ENCODE measurements around the gene MSI2.
A peak's percentile ranks its signal among the peaks of the same experiment; 100 is the strongest.

The MSI2 gene

GRCh38 chr17:57638284-57638683 is 382.0 kb downstream of the MSI2 start:
- no peak for DNase-seq (ENCODE audit: low read depth)

- no peak for DNase-seq (ENCODE audit: low read depth)
Observed at GRCh38 chr17:57639381-57639780, 383.1 kb downstream of the MSI2 start.

GRCh38 chr17:57640079-57640478 is 383.8 kb downstream of the MSI2 start:
- DNase-seq (ENCODE audit: low read depth): no peak

GRCh38 chr17:57641761-57642160 is 385.4 kb downstream of the MSI2 start:
- DNase-seq (ENCODE audit: low read depth): no peak

GRCh38 chr17:57643062-57643461 is 386.7 kb downstream of the MSI2 start:
- DNase-seq (ENCODE audit: low read depth): no peak

GRCh38 chr17:57644326-57644725 is 388.0 kb downstream of the MSI2 start:
- no peak for DNase-seq (ENCODE audit: low read depth)

- DNase-seq (ENCODE audit: low read depth): no peak
Observed at GRCh38 chr17:57645950-57646665, 389.8 kb downstream of the MSI2 start.

GRCh38 chr17:57648720-57649119 is 392.4 kb downstream of the MSI2 start:
- DNase-seq (ENCODE audit: low read depth): no peak

GRCh38 chr17:57649191-57649590 is 392.9 kb downstream of the MSI2 start:
- no peak for DNase-seq (ENCODE audit: low read depth)

GRCh38 chr17:57649731-57650484 is 393.6 kb downstream of the MSI2 start:
- DNase-seq (ENCODE audit: low read depth): no peak

- DNase-seq (ENCODE audit: low read depth): no peak
Observed at GRCh38 chr17:57650548-57650947, 394.2 kb downstream of the MSI2 start.

- no peak for DNase-seq (ENCODE audit: low read depth)
Observed at GRCh38 chr17:57651451-57651850, 395.1 kb downstream of the MSI2 start.

GRCh38 chr17:57651996-57652395 is 395.7 kb downstream of the MSI2 start:
- DNase-seq (ENCODE audit: low read depth): no peak

- DNase-seq (ENCODE audit: low read depth): no peak
Observed at GRCh38 chr17:57652811-57653210, 396.5 kb downstream of the MSI2 start.

- no peak for DNase-seq (ENCODE audit: low read depth)
Observed at GRCh38 chr17:57653279-57653678, 397.0 kb downstream of the MSI2 start.

- DNase-seq (ENCODE audit: low read depth): no peak
Observed at GRCh38 chr17:57654040-57654775, 397.9 kb downstream of the MSI2 start.

- DNase-seq (ENCODE audit: low read depth): no peak
Observed at GRCh38 chr17:57655553-57655952, 399.2 kb downstream of the MSI2 start.

- DNase-seq (ENCODE audit: low read depth): no peak
Observed at GRCh38 chr17:57657211-57657610, 400.9 kb downstream of the MSI2 start.

GRCh38 chr17:57662041-57662440 is 405.7 kb downstream of the MSI2 start:
- no peak for DNase-seq (ENCODE audit: low read depth)

- DNase-seq (ENCODE audit: low read depth): peak; percentile 88
Observed at GRCh38 chr17:57662644-57663308, 406.5 kb downstream of the MSI2 start.

GRCh38 chr17:57663326-57664070 is 407.2 kb downstream of the MSI2 start:
- DNase-seq (ENCODE audit: low read depth): no peak

GRCh38 chr17:57665128-57665527 is 408.8 kb downstream of the MSI2 start:
- no peak for DNase-seq (ENCODE audit: low read depth)
